HPDE6-E6E7 (cell line): ENCODE measurements around the gene DIAPH2.

Experiments used
- DNase-seq: peaks from one replicate; pipeline ENCODE4 v3.0.0; 2011; ENCODE audit warnings: missing footprints; ENCODE audit errors: extremely low spot score

Gene DIAPH2

GRCh38 chrX:97474933-97475332 lies 790.3 kb downstream of the DIAPH2 start:
- DNase-seq = no peak

- DNase-seq = no peak
Measured at GRCh38 chrX:97479106-97479890, 794.7 kb downstream of the DIAPH2 start.

- no peak for DNase-seq
Measured at GRCh38 chrX:97481228-97481627, 796.6 kb downstream of the DIAPH2 start.

GRCh38 chrX:97482666-97483300 lies 798.1 kb downstream of the DIAPH2 start:
- DNase-seq = no peak

- no peak for DNase-seq
Measured at GRCh38 chrX:97490656-97491055, 806.0 kb downstream of the DIAPH2 start.

- no peak for DNase-seq
Measured at GRCh38 chrX:97494756-97495372, 810.2 kb downstream of the DIAPH2 start.

GRCh38 chrX:97498093-97498492 lies 813.5 kb downstream of the DIAPH2 start:
- DNase-seq = no peak

- DNase-seq = no peak
Measured at GRCh38 chrX:97504431-97504830, 819.8 kb downstream of the DIAPH2 start.

GRCh38 chrX:97517763-97518162 lies 833.1 kb downstream of the DIAPH2 start:
- DNase-seq = no peak

GRCh38 chrX:97522307-97522706 lies 837.7 kb downstream of the DIAPH2 start:
- DNase-seq = no peak

- DNase-seq = no peak
Measured at GRCh38 chrX:97524340-97524739, 839.7 kb downstream of the DIAPH2 start.

GRCh38 chrX:97524997-97525396 lies 840.4 kb downstream of the DIAPH2 start:
- no peak for DNase-seq

GRCh38 chrX:97525981-97526380 lies 841.3 kb downstream of the DIAPH2 start:
- DNase-seq = no peak

- DNase-seq = no peak
Measured at GRCh38 chrX:97527725-97528124, 843.1 kb downstream of the DIAPH2 start.

GRCh38 chrX:97529536-97530200 lies 845.0 kb downstream of the DIAPH2 start:
- DNase-seq = no peak

- no peak for DNase-seq
Measured at GRCh38 chrX:97531825-97532224, 847.2 kb downstream of the DIAPH2 start.

- no peak for DNase-seq
Measured at GRCh38 chrX:97538745-97539144, 854.1 kb downstream of the DIAPH2 start.

- no peak for DNase-seq
Measured at GRCh38 chrX:97539970-97540519, 855.4 kb downstream of the DIAPH2 start.

GRCh38 chrX:97547877-97548578 lies 863.4 kb downstream of the DIAPH2 start:
- no peak for DNase-seq

GRCh38 chrX:97551821-97552220 lies 867.2 kb downstream of the DIAPH2 start:
- DNase-seq = no peak

- no peak for DNase-seq
Measured at GRCh38 chrX:97553833-97554232, 869.2 kb downstream of the DIAPH2 start.
